CD4-positive, CD25-positive, alpha-beta regulatory T cell (primary cell): ENCODE results near the gene FHAD1. TPM values are rescaled to one million over a fixed set of nuclear protein-coding genes. Genes with fewer than 3 reads are reported as not detected.
A peak's percentile ranks its signal among the peaks of the same experiment; 100 is the strongest.

Source experiments
- ATAC-seq, 2 donors: fragments of 150-1000 bp; cut with Tn5 transposase; one replicate each; pipeline ENCODE4 v1.10.0; 2021; ENCODE audit warnings: low read depth in 2 of 2, moderate number of reproducible peaks in 2 of 2, moderate library complexity in 1 of 2
- DNase-seq, 3 donors: peaks; one replicate each; pipeline versions ENCODE4 v3.0.0 to v3.0.0-alpha.2; 2012 to 2022; ENCODE audit warnings: mixed read lengths in 1 of 3
- H3K27ac ChIP-seq: one replicate; pipeline ENCODE4 v1.7.0; 2013; ENCODE audit warnings: mild to moderate bottlenecking, low read length; ENCODE audit not compliant: insufficient read depth, poor library complexity, severe bottlenecking
- H3K27me3 ChIP-seq: one replicate; pipeline ENCODE4 v1.7.0; 2013; ENCODE audit warnings: low read length; ENCODE audit not compliant: control insufficient read depth, insufficient read depth
- H3K36me3 ChIP-seq: one replicate; pipeline ENCODE4 v1.7.0; 2013; ENCODE audit warnings: mild to moderate bottlenecking, low read length, moderate library complexity; ENCODE audit not compliant: control insufficient read depth, insufficient read depth
- H3K4me1 ChIP-seq: 2 replicates; pipeline ENCODE4 v1.7.0; 2013; ENCODE audit warnings: mild to moderate bottlenecking, low read length; ENCODE audit not compliant: insufficient read depth, control insufficient read depth, poor library complexity, severe bottlenecking
- H3K4me3 ChIP-seq: one replicate; pipeline ENCODE4 v1.7.0; 2013; ENCODE audit warnings: low read depth, mild to moderate bottlenecking, low read length, moderate library complexity
- H3K9me3 ChIP-seq, 2 experiments: 1 replicate in 1 of 2; 2 replicates in 1 of 2; pipeline ENCODE4 v1.7.0; 2013; ENCODE audit warnings: low read length in 2 of 2, mild to moderate bottlenecking in 1 of 2, moderate library complexity in 1 of 2; ENCODE audit not compliant: control insufficient read depth in 2 of 2
- H3K27ac Mint-ChIP-seq, 3 donors: one replicate each; pipeline ENCODE4 v1.8.0; 2020 to 2022; ENCODE audit warnings: mild to moderate bottlenecking in 3 of 3, mixed read lengths in 3 of 3, moderate library complexity in 2 of 3
- H3K27me3 Mint-ChIP-seq: one replicate; pipeline ENCODE4 v1.8.0; 2022; ENCODE audit warnings: mild to moderate bottlenecking, mixed read lengths
- H3K36me3 Mint-ChIP-seq: one replicate; pipeline ENCODE4 v1.8.0; 2020; ENCODE audit warnings: mixed read lengths
- H3K4me1 Mint-ChIP-seq, 4 donors: one replicate each; pipeline ENCODE4 v1.8.0; 2020 to 2022; ENCODE audit warnings: mixed read lengths in 4 of 4, mild to moderate bottlenecking in 1 of 4
- H3K4me3 Mint-ChIP-seq, 4 donors: one replicate each; pipeline ENCODE4 v1.8.0; 2020 to 2022; ENCODE audit warnings: mild to moderate bottlenecking in 4 of 4, mixed read lengths in 4 of 4, moderate library complexity in 3 of 4
- H3K9me3 Mint-ChIP-seq, 7 donors: one replicate each; pipeline ENCODE4 v1.8.0; 2020 to 2022; ENCODE audit warnings: mixed read lengths in 7 of 7, mild to moderate bottlenecking in 3 of 7, moderate library complexity in 2 of 7
- polyA plus RNA-seq, 4 donors: library from polyadenylated mRNA; unstranded; fragments of 300-500 nt; fragmentation: Illumina TruSeq; gene quantifications; one replicate each; pipeline ENCODE4 v1.2.3, GENCODE V29; 2021
- total RNA-seq: library from RNA; stranded (reverse); gene quantifications from one replicate; pipeline ENCODE4 v1.2.3, GENCODE V29; 2022

The FHAD1 gene
- total and polyA plus RNA-seq, 5 donors from 2014 or later, result not detected

GRCh38 chr1:15341634-15342407 lies 94.8 kb downstream of the FHAD1 start:
- Histone ChIP-seq H3K27ac (peak overlapping the region; percentile 41), H3K4me1 (peaks cover 24% of the 10 kb centered on the region), H3K36me3 (no peaks in the 10 kb centered on the region), H3K9me3 (no peaks in the 10 kb centered on the region), H3K27me3 (no peaks in the 10 kb centered on the region), H3K4me3 (peak overlapping the region; percentile 26)
- H3K4me3 Mint-ChIP-seq, result peak overlapping the region in 3 of 4 donors; percentile 1 to 28 (median 24)
- ATAC-seq (peak; percentile 57 to 67), DNase-seq (peak in 1 of 3 donors; percentile 83)
- H3K27me3 Mint-ChIP-seq, result peaks cover 17% of the 10 kb centered on the region
- no peaks in the 10 kb centered on the region for H3K9me3 Mint-ChIP-seq
- no peaks in the 10 kb centered on the region for H3K36me3 Mint-ChIP-seq
- peak overlapping the region; percentile 25 to 94 (median 65) for H3K27ac Mint-ChIP-seq
- peaks cover 10 to 52% (median 27%) of the 10 kb centered on the region in 4 donors for H3K4me1 Mint-ChIP-seq

GRCh38 chr1:15342408-15342967 lies 95.5 kb downstream of the FHAD1 start:
- peaks cover 10 to 59% (median 30%) of the 10 kb centered on the region in 4 donors for H3K4me1 Mint-ChIP-seq
- H3K9me3 Mint-ChIP-seq, result no peaks in the 10 kb centered on the region
- Histone ChIP-seq H3K36me3 (no peaks in the 10 kb centered on the region), H3K27me3 (no peaks in the 10 kb centered on the region), H3K4me3 (peak overlapping the region; percentile 26), H3K4me1 (peaks cover 24% of the 10 kb centered on the region), H3K9me3 (no peaks in the 10 kb centered on the region), H3K27ac (peak overlapping the region; percentile 41)
- H3K27ac Mint-ChIP-seq, result peak overlapping the region; percentile 25 to 94 (median 65)
- no peak for DNase-seq
- no peaks in the 10 kb centered on the region for H3K36me3 Mint-ChIP-seq
- H3K27me3 Mint-ChIP-seq, result peaks cover 17% of the 10 kb centered on the region
- peak in 1 of 2 donors; percentile 2 for ATAC-seq
- H3K4me3 Mint-ChIP-seq, result peak overlapping the region in 1 of 4 donors; percentile 24

GRCh38 chr1:15343099-15343498 lies 96.1 kb downstream of the FHAD1 start:
- Mint-ChIP-seq H3K27me3 (peaks cover 15% of the 10 kb centered on the region), H3K4me3 (no peak overlapping the region), H3K9me3 (no peaks in the 10 kb centered on the region), H3K4me1 (peaks cover 10 to 63% (median 33%) of the 10 kb centered on the region in 4 donors), H3K36me3 (no peaks in the 10 kb centered on the region), H3K27ac (peak overlapping the region in 1 of 3 donors; percentile 77)
- DNase-seq (no peak), ATAC-seq (no peak)
- no peaks in the 10 kb centered on the region for H3K27me3 ChIP-seq
- H3K36me3 ChIP-seq, result no peaks in the 10 kb centered on the region
- no peak overlapping the region for H3K4me3 ChIP-seq
- H3K27ac ChIP-seq, result no peak overlapping the region
- peaks cover 24% of the 10 kb centered on the region for H3K4me1 ChIP-seq
- no peaks in the 10 kb centered on the region for H3K9me3 ChIP-seq

GRCh38 chr1:15343729-15344128 lies 96.7 kb downstream of the FHAD1 start:
- no peak overlapping the region for H3K4me3 Mint-ChIP-seq
- peaks cover 10 to 63% (median 33%) of the 10 kb centered on the region in 4 donors for H3K4me1 Mint-ChIP-seq
- no peaks in the 10 kb centered on the region for H3K9me3 Mint-ChIP-seq
- no peak overlapping the region for H3K27ac Mint-ChIP-seq
- H3K9me3 ChIP-seq, result no peaks in the 10 kb centered on the region
- peak in 1 of 3 donors; percentile 42 for DNase-seq
- no peak for ATAC-seq
- H3K27ac ChIP-seq, result no peak overlapping the region
- H3K36me3 Mint-ChIP-seq, result no peaks in the 10 kb centered on the region
- H3K36me3 ChIP-seq, result no peaks in the 10 kb centered on the region
- no peaks in the 10 kb centered on the region for H3K27me3 ChIP-seq
- peaks cover 10% of the 10 kb centered on the region for H3K27me3 Mint-ChIP-seq
- peaks cover 24% of the 10 kb centered on the region for H3K4me1 ChIP-seq
- H3K4me3 ChIP-seq, result no peak overlapping the region

- Mint-ChIP-seq H3K27ac (no peak overlapping the region), H3K9me3 (no peaks in the 10 kb centered on the region), H3K36me3 (no peaks in the 10 kb centered on the region), H3K4me1 (peaks cover 10 to 63% (median 33%) of the 10 kb centered on the region in 4 donors), H3K27me3 (peaks cover 10% of the 10 kb centered on the region), H3K4me3 (no peak overlapping the region)
- H3K27me3 ChIP-seq, result no peaks in the 10 kb centered on the region
- ATAC-seq (no peak), DNase-seq (no peak)
- no peaks in the 10 kb centered on the region for H3K36me3 ChIP-seq
- H3K4me3 ChIP-seq, result no peak overlapping the region
- H3K4me1 ChIP-seq, result peaks cover 24% of the 10 kb centered on the region
- H3K27ac ChIP-seq, result no peak overlapping the region
- no peaks in the 10 kb centered on the region for H3K9me3 ChIP-seq
Measured at GRCh38 chr1:15344380-15344779, 97.4 kb downstream of the FHAD1 start.

DNA sequence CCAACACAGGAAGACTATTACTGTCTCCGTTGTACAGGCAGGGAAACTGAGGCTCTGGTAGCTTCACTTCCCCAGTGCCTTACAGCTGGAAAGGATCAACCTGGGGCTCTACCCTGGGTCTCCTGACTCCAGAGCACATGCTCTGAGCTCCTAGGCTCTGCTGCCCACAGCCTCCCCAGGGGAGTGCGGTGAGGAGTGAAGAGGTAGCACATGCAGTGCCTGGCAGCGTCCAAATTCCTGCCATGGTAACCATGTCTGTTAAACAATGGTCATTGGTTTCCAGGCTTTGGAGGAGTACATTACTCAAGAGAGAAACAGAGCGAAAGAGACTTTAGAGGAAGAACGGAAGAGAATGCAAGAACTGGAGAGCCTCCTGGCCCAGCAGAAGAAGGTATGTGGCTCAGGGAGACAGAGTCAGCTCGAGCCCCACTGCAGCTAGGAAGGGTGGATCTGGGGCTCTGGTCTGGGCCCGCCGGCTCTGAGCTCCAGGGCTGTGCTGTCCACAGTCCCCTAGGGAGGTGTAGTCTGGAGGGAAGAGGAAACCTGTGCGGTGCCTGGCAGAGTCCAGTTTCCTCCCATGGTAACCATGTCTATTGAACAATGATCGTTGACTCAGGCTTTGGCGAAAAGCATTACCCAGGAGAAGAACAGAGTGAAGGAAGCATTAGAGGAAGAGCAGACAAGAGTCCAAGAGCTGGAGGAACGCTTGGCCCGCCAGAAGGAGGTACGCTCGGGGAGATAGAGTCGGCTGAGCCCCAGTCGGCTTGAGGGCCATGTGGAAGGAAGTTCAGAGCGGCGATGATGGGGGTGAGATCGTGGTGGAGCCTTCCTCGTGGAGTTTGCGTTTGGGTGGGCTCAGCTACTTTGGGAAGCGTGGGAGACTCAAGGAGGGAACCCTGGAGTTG lies 98.0 kb downstream of the FHAD1 start:
- Histone ChIP-seq H3K36me3 (no peaks in the 10 kb centered on the region), H3K27me3 (no peaks in the 10 kb centered on the region), H3K4me1 (peaks cover 24% of the 10 kb centered on the region), H3K27ac (no peak overlapping the region), H3K4me3 (no peak overlapping the region), H3K9me3 (no peaks in the 10 kb centered on the region)
- Mint-ChIP-seq H3K9me3 (no peaks in the 10 kb centered on the region), H3K27ac (peak overlapping the region; percentile 25 to 94 (median 90)), H3K4me3 (peak overlapping the region in 3 of 4 donors; percentile 2 to 52 (median 51)), H3K4me1 (peaks cover 10 to 65% (median 33%) of the 10 kb centered on the region in 4 donors), H3K36me3 (no peaks in the 10 kb centered on the region), H3K27me3 (peaks cover 10% of the 10 kb centered on the region)
- DNase-seq (no peak), ATAC-seq (no peak)

DNA sequence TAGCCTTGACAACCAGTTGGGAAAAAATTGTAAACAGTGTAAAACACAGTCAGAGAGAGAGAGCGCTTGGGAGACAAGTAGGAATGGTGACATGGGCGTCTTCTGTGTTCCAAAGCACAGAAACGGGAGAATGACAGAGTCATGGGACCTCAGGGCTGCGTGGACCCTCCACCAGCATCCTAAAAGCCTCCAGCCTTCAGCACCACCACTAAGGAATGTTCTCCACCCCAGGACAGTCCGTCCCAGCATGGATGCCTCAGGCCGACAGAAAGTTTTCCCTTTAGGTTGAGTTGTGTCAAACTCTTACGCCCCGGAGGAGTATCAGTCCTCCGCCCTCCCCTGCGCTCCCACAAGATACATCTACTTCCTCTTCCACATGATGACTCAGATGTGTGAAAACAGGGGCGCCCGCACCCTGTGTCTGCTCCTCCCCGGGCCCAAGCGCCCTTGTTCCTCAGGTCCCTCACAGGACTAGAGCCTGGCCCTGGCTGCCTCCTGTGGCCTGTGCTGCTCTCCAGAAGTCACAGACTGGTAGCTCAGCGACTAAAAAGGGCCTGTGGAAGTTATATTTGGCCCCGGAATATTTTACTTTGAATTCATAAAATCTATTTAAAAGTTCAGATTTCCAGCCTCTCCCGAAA lies 98.8 kb downstream of the FHAD1 start:
- no peak overlapping the region for H3K4me3 ChIP-seq
- peaks cover 10% of the 10 kb centered on the region for H3K27me3 Mint-ChIP-seq
- H3K27ac Mint-ChIP-seq, result peak overlapping the region; percentile 25 to 94 (median 90)
- DNase-seq (peak; percentile 8 to 88 (median 9)), ATAC-seq (peak; percentile 76 to 82)
- no peaks in the 10 kb centered on the region for H3K27me3 ChIP-seq
- no peaks in the 10 kb centered on the region for H3K36me3 ChIP-seq
- H3K36me3 Mint-ChIP-seq, result no peaks in the 10 kb centered on the region
- peaks cover 10 to 61% (median 32%) of the 10 kb centered on the region in 4 donors for H3K4me1 Mint-ChIP-seq
- H3K4me1 ChIP-seq, result peaks cover 24% of the 10 kb centered on the region
- H3K27ac ChIP-seq, result peak overlapping the region; percentile 60
- H3K9me3 ChIP-seq, result no peaks in the 10 kb centered on the region
- no peaks in the 10 kb centered on the region for H3K9me3 Mint-ChIP-seq
- peak overlapping the region; percentile 2 to 69 (median 52) for H3K4me3 Mint-ChIP-seq
